NAMALWA (cell line): ENCODE data around the gene FBXO21.
"Not testable (repeated sequence)": the region's sequence is repeated elsewhere in the genome, so short reads cannot be mapped to it uniquely, and the experiment has no call there.

ENCODE experiments used
- DNase-seq: peaks from one replicate; pipeline ENCODE4 v3.0.0-alpha.2; 2015; ENCODE audit warnings: low spot score

FBXO21 gene

DNA sequence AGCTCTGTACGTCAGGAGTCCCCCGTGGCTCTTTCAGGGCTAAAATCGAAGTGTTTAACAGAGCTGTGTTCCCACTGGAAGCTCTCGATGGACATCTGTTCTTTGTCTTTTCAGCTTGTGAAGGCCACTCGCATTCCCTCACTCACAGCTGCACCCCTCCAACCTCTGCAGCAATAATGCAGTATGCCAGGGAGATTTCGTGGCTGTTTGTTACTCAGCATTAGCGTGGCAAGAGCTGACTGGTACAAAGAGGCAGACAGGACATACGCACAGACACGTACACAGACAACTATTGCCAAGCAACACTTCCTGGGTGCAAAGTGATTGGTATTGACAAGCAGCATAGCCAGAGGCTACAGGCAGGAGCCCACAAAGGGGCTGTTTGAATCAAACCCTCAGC lies 11.8 kb upstream of the FBXO21 start:
- no peak for DNase-seq

DNA sequence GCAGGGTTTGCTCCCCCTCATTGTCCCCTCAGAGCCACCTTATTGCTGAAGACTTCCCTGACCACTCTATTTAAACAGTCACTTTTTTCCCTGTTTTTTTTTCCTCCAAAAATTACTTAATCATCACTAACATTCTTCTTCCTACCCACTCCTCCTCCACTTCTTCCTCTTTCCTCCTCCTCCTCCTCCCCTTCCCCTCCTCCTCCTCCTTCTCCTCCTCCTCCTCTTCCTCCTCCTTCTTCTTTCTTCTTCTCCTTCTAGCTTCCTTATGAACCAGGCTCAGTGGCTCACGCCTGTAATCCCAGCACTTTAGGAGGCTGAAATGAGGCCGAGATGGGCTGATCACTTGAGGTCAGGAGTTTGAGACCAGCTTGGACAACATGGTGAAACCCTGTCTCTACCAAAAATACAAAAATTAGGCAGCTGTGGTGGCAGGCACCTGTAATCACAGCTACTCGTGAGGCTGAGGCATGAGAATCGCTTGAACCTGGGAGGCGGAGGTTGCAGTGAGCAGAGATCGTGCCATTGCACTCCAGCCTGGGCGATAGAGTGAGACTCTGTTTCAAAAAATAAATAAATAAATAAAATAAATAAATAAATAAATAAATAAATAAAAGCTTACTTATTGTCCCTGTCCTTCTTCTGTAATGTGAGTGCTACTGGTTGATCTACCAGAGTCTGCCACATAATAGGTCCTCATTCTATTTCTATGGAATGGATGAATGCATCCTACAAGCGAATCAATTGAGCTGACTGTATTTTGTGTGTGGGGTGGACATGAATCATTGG lies 9.9 kb upstream of the FBXO21 start:
- not testable (repeated sequence) for DNase-seq

DNA sequence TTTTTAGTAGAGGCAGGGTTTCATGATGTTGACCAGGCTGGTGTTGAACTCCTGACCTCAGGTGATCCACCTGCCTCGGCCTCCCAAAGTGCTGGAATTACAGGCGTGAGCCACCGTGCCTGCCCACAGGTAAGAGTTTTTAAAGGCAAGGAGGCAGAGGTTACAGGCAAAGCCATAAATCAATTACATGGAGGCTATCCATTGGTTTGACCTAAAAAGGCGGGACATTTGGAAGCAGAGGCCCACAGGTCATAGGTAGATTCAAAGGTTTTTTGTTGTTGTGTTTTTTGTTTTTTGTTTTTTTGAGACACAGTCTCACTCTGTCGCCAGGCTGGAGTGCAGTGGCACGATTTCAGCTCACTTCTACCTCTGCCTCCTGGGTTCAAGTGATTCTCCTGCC lies 6.1 kb upstream of the FBXO21 start:
- DNase-seq: not testable (repeated sequence)

DNA sequence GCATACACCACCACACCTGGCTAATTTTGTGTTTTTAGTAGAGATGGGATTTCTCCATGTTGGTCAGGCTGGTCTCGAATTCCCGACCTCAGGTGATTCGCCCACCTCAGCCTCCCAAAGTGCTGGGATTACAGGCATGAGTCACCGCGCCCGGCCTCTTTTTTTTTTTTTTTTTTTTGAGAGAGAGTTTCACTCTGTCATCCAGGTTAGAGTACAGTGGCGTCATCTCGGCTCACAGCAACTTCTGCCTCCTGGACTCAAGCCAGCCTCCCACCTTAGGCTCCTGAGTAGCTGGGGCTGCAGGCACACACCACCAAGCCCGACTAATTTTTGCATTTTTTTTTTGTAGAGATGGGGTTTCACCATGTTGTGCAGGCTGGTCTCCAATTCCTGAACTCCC lies 4.8 kb upstream of the FBXO21 start:
- not testable (repeated sequence) for DNase-seq

DNA sequence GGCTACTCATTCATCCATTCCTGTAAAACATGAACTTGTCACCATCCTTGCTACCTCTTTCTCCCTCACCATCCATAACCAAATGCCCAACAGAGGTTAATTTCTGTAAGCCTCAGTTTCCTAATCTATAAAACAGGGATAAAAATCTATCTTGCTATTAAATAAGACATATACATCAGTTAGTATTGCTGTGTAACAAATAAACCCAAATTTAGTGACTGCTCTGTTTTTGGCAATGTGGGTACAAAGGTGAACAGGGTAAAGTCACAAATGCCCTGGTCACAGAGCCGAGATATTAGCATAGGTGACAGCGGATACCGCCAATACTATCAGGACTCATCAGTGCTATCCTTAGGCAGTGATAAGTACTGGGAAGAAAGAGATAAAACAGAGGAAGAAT lies 3.6 kb upstream of the FBXO21 start:
- no peak for DNase-seq

DNA sequence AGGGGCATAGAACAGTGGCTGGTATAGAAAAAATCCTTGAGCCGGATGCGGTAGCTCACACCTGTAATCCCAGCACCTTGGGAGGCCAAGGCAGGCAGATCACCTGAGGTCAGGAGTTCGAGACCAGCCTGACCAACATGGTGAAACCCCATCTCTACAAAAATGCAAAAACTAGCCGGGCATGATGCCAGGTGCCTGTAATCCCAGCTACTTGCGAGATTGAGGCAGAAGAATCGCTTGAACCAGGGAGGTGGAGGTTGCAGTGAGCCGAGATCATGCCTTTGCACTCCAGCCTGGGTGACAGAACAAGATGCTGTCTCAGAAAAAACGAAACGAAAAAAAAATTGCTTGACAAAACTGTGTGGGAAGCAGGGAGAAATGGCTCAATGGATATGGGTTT lies 2.3 kb upstream of the FBXO21 start:
- not testable (repeated sequence) for DNase-seq

DNA sequence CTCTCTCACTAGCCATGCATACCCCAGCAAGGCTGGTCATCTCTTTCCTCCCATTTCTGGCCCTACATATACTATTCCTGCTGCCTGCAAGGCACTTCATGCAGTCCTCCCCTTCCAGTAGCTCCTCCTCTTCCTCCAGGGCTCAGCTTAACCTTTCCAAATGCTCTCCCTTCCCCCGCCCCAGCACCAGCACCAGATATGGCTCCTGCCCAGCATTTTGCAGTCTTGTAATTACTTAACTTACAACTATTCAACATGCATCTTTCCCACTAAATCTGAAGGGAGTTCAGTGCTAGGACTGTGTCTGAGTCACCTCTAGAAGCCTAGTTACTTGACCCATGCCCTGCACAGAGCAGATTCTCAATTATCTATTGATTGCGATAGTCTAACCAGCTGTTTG lies 1.8 kb upstream of the FBXO21 start:
- no peak for DNase-seq

DNA sequence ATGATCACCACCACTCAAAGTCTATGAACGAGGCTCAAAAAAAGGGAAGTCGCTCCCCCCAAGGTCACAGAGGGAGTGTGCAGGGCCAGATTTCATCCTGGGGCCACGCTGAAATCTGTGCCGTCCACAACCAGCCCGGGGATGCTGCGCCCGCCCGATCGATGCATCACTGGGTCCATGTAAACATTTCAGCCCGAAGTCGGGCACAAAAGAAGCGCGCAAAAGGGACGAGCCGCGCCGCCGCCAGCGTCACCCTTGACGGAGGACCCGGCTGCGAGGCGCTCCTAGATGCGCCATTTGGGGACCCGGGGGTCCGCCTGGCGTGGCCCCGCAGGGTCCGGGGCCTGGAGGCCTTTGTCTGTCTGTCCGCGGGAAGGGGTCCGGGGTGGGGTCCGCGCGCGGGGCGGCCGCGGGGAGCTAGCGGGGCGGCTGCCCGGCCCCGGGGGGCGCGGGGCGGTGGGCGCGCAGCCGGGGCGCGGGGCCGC lies 503 bp downstream of the FBXO21 start:
- DNase-seq: peak; percentile 65

DNA sequence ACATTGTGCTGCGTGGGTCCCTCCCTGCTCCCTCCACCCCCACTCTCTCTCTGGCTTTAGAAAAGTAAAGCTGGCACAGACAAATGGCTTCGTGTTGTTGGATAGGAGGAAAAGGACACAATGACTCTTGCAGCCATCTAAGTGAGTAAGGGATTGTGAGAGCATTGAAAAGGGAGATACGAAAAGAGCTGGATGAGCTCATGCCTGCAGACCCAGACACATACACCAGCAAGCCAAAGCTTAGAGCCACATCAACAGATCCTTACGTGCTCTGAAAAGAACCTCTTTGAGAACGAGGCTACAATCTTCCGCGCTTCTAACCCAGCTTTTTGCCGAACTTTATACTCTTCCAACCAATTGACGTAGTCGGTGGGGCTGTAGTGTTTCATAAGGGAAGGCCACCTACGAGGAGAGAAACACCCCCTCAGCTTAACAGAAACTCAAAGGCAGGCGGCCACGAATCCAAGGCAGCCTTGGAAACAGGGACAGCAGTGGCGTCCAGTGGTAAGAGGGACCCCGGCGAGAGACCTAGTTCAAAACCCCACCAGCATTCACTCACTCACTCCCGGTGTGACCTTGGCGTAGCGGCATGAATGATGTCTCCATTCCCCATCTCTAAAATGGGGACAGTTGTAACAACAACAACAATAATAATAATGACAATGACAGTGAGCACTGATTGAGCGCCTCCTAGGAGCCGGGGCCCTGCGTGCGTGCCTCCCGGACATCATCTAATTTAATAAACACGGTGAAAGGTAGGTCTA lies 1.1 kb downstream of the FBXO21 start:
- DNase-seq: no peak

DNA sequence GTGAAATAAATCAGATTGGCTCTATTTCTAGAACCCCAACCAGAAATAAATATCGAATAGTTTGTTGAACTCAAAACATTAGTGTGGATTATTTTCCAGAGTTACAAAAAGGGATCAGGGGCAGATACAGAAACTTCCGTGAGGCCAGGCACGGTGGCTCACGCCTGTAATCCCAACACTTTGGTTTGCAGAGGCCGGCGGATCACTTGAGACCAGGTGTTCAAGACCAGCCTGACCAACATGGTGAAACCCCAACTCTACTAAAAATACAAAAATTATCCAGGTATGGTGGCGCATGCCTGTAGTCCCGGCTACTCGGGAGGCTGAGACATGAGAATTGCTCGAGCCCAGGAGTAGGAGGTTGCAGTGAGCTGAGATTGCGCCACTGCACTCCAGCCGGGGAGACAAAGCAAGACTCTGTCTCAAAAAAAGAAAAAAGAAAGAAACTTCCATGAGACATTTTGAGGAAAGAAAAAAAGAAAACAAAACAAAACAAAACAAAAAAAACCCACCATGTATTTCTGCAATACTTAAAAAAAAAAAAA lies 2.1 kb downstream of the FBXO21 start:
- DNase-seq: no peak

DNA sequence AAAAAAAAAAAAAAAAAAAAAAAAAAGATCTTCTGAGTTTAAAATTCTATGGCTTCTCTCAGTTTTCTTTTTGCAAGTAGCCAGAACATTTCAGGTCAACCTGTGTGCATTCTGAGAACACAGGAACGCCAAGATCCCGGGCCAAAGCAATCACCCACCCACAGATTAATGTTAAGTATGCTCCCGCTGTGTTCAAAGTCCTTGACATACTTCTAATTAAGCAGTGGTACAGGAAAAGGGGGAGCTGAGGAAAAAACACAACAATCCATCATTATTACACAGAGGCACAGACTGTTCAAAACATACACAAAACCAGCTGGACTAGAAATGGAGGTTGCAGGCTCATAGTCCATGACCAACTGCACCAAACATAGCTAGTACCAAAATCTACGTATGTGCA lies 2.8 kb downstream of the FBXO21 start:
- no peak for DNase-seq

DNA sequence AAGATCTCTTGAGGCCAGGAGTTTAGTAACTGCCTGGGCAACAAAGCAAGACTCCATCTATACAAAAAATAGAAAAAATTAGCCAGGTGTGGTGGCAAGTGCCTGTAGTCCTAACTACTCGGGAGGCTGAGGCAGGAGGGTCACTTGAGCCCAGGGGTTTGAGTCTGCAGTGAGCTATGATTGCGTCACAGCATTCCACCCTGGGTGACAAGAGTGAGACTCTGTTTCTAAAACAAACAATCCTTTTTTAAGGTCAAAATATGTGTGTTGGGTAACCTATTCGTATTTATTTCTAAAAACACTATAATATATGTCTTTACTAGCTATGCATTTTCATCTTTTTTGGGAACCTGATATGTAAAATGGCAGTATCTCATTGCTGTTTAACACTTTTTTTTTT lies 7.4 kb downstream of the FBXO21 start:
- no peak for DNase-seq

DNA sequence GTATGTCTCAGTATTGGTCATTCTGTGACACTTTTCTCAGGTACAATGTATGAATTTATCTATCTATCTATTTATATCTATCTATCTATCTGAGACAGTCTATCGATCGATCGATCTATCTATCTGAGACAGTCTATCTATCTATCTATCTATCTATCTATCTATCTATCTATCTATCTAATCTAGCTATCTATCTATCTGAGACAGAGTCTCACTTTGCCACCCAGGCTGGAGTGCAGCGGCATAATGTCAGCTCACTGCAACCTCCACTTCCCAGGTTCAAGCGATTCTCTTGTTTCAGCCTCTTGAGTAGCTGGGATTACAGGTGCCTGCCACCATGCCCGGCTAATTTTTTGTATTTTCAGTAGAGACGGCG lies 8.8 kb downstream of the FBXO21 start:
- DNase-seq: not testable (repeated sequence)

DNA sequence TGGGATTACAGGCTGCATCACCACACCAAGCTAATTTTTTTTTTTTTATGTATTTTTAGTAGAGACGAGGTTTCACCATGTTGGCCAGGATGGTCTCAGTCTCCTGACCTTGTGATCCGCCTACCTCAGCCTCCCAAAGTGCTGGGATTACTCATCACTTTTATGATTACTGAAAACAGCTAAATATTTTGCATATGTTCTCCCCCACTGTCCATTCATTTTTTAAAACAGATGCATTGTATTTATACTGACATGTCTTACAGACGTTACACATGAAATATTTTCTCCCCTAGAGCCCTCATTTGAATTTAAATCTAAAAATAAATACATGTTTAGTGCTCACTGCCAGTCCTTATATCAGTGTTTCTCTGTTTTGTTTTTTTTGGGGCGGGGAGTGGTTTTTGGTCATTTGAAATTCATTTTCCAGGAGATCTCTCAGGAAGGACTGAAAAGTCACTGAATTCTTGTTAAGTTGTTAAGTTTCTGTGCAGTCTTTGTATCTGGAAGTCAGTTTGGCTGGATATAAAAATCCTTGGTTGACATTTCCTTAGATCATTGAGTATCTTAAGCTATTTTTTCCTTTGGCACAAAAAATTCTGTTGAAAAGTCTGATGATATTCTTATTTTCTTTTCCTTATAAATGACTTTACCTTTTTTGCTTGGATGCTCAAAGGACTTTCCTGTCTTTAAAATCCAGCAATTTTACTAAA lies 9.4 kb downstream of the FBXO21 start:
- no peak for DNase-seq

DNA sequence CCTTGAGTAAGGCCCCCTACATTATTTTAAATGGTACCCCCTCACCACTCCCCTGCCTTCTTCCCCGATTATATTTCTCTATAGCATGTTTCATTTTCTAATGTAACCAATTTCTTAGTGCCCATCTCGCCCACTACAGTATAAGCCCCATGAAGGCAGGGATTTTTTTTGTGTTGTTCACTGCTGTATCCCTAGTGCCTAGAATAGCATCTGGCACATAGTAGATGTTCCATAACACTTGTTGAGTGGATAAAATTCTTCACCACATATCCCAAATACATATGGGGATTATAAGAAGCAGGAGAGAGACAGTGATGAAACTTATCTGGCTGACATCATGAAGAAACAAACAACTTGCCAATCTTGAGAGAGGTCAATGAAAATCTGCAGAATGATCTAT lies 11.5 kb downstream of the FBXO21 start:
- no peak for DNase-seq

DNA sequence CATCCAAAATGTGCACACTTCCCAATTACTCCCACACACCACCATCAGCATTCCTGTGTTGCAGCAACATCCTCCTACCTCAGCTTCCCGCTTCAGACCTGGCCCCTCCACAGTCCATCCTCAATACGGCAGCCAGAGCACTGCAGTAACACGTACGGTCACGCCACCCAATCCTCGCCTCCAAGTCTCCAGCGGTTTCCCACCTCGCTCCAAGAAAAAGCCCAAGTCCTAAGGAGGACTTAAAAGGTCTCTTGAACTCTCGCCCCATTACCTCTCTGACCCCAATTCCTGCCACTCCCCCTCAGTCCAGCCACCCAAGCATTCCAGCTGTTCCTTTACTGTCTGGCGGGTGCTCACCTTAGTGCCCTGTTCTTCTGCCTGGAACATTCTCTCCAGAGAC lies 12.0 kb downstream of the FBXO21 start:
- DNase-seq: no peak

DNA sequence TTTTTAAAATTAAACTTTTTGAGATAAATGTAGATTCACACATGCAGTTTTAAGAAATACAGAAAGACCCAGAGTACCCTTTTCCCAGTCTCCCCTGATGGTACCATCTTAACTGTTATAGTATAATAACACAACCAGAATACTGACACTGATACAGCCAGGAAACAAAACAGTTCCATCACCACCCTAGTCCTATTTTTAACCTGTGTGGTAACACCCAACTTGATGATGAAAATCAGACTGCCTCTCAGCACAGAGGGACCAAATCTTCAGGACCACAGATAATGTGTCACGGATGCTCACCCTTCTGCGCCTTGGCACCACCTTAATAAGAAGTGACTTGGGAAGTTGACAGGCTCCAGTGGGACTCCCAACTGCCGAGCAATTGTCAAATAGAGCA lies 18.1 kb downstream of the FBXO21 start:
- DNase-seq: no peak

DNA sequence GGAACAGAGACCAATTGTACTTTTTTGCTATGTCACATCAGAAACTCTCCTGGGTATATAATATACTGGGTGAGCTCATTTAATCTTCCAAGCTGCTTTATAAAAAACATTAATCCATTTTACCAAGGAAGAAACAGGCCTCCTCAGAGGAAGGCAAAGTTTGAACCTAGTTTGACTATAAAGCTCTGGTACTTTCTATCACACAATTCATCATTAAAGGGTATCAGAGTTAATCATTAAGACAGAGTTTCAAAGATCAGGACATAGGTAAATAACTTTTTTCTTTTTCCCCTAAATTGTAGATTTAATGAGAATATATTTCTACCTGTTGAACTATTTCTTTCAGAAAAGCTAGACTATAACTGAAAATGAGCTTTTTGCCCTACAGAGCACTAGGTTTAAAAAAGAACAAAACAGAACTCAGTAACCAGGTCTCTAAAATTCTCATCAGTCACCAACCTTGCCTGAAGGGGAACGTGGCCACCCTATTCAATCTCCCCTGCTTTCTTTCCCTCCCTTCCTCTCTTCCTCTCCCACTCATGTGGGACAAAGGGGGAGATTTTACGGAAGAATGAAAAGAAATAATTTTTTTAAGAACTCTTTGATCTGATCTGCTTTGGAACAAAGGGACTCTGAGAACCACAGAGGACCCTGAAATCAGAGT lies 18.6 kb downstream of the FBXO21 start:
- no peak for DNase-seq

DNA sequence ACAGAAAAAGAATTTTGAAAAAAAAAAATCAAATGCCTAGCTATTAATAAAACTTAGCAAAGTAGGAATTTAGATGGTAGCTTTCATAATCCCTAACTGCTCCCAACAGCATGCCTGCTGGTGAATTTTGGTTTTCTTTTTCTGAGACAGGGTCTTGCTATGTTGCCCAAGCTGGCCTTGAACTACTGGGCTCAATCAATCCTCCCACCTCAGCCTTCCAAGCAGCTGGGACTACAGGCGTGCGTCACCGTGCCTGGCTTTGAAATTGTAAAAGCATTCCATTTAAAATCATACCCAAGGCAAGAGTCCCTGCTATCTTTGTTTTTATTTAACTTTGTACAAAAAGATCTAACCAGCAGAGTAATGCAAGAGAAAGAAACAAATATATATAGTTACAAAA lies 20.7 kb downstream of the FBXO21 start:
- no peak for DNase-seq

DNA sequence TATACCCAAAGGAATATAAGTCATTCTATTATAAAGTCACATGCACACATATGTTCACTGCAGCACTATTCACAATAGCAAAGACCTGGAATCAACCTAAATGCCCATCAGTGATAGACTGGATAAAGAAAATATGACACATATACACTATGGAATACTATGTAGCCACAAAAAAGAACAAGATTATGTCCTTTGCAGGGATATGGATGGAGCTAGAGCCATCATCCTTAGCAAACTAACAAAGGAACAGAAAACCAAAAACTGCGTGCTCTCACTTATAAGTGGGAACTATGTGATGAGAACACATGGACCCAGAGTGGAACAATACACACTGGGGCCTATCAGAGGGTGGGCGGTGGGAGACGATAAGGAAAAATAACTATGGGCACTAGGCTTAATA lies 21.3 kb downstream of the FBXO21 start:
- DNase-seq: no peak

DNA sequence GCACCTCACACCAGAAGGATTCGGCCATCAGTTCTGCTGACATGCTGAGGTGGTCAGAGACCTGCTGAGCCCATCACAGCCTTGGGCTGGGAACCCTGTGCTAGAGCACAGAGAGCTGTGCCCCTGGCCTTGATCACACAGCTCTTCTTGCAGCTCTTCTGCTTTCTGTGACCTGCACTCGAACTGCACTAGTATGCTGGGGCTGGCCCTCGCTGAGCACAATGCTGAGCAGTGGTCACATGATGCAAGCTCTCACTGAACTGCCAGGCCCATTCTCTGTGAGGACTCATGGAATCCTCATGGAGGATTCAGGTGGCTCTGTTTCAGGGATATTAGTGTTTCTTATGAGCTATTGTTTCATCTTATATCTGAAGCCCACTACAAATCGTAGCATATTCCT lies 22.5 kb downstream of the FBXO21 start:
- no peak for DNase-seq

DNA sequence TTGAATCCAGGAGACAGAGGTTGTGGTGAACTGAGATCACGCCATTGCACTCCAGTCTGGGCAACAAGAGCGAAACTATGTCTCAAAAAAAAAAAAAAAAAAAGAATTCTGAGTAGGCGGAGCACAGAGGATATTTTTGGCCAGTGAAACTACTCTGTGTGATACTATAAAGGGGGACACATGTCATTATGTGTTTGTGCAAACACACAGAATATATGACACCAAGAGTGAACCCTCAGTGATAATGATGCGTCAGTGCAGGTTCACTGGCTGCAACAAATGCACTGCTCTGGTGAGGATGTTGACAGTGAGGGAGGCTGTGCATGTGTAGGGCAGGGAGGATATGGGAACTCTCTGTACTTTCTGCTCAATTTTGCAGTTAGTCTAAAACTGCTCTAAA lies 24.2 kb downstream of the FBXO21 start:
- DNase-seq: no peak
